ENCODE data around the gene RBM10.
A peak's percentile ranks its signal among the peaks of the same experiment; 100 is the strongest.

Gene RBM10

GRCh38 chrX:47215291-47215900 lies 70.4 kb downstream of the RBM10 start:
- no peak overlapping the region for H3K4me2 ChIP-seq (ENCODE audit: low read depth, low read length, poor library complexity, severe bottlenecking)
- no peaks in the 10 kb centered on the region for H3K36me3 ChIP-seq (ENCODE audit: low read length)
- no peaks in the 10 kb centered on the region; the same call in 1 of the 2 replicates for H4K20me1 ChIP-seq (ENCODE audit: low read depth, low read length)
- H2AFZ ChIP-seq (ENCODE audit: low read depth, low read length, severe bottlenecking): no peak overlapping the region
- H3F3A ChIP-seq (ENCODE audit: insufficient read depth): peaks cover 15% of the 10 kb centered on the region
- no peak overlapping the region for H3K27ac ChIP-seq (ENCODE audit: low read depth, low read length)
- H3K4me3 ChIP-seq (ENCODE audit: insufficient read depth, low read length, poor library complexity, severe bottlenecking): no peak overlapping the region
- H3K9ac ChIP-seq (ENCODE audit: low read length): no peak overlapping the region
- H3K9me3 ChIP-seq (ENCODE audit: insufficient read depth, low read length): no peaks in the 10 kb centered on the region
- H3K9me2 ChIP-seq (replicated peaks; ENCODE audit: insufficient read depth, low read length): no peaks in the 10 kb centered on the region
- H3K27me3 ChIP-seq (ENCODE audit: low read length): no peaks in the 10 kb centered on the region
- peaks cover 19% of the 10 kb centered on the region for H3K79me2 ChIP-seq (ENCODE audit: insufficient read depth, low read length)
- TF ChIP-seq EZH2phosphoT487 (conservative IDR thresholded peaks at IDR 0.05; ENCODE audit: low read length) (no peak), CTCF (IDR thresholded peaks at IDR 0.05; ENCODE audit: insufficient read depth, low read length, poor library complexity, severe bottlenecking) (no peak)

- no peak overlapping the region for H3K4me2 ChIP-seq (ENCODE audit: low read depth, low read length, poor library complexity, severe bottlenecking)
- H3K27ac ChIP-seq (ENCODE audit: low read depth, low read length): peak overlapping the region; percentile 58; the same call in 1 of the 2 replicates
- no peak overlapping the region for H3K9ac ChIP-seq (ENCODE audit: low read length)
These were observed 71.4 kb downstream of the RBM10 start for GRCh38 chrX:47216393-47216925.

GRCh38 chrX:47217121-47217851 lies 72.3 kb downstream of the RBM10 start:
- H4K20me1 ChIP-seq (ENCODE audit: low read depth, low read length): peaks cover 5% of the 10 kb centered on the region; the same call in 1 of the 2 replicates
- no peaks in the 10 kb centered on the region for H3K9me3 ChIP-seq (ENCODE audit: insufficient read depth, low read length)
- H3K9me2 ChIP-seq (replicated peaks; ENCODE audit: insufficient read depth, low read length): no peaks in the 10 kb centered on the region
- no peaks in the 10 kb centered on the region for H3K36me3 ChIP-seq (ENCODE audit: low read length)
- peaks cover 15% of the 10 kb centered on the region for H3F3A ChIP-seq (ENCODE audit: insufficient read depth)
- peaks cover 37% of the 10 kb centered on the region for H3K79me2 ChIP-seq (ENCODE audit: insufficient read depth, low read length)
- peak overlapping the region; percentile 41 for H3K4me3 ChIP-seq (ENCODE audit: insufficient read depth, low read length, poor library complexity, severe bottlenecking)
- TF ChIP-seq CTCF (IDR thresholded peaks at IDR 0.05; ENCODE audit: insufficient read depth, low read length, poor library complexity, severe bottlenecking) (no peak), EZH2phosphoT487 (conservative IDR thresholded peaks at IDR 0.05; ENCODE audit: low read length) (no peak)
- H3K9ac ChIP-seq (ENCODE audit: low read length): peak overlapping the region; percentile 30; the same call in 1 of the 2 replicates
- H3K27me3 ChIP-seq (ENCODE audit: low read length): no peaks in the 10 kb centered on the region
- H3K4me2 ChIP-seq (ENCODE audit: low read depth, low read length, poor library complexity, severe bottlenecking): peak overlapping the region; percentile 60
- H3K27ac ChIP-seq (ENCODE audit: low read depth, low read length): peak overlapping the region; percentile 58
- H2AFZ ChIP-seq (ENCODE audit: low read depth, low read length, severe bottlenecking): no peak overlapping the region

More at GRCh38 chrX:47216393-47216925, 71.4 kb downstream of the RBM10 start:
- H3K9me2 ChIP-seq (replicated peaks; ENCODE audit: insufficient read depth, low read length): no peaks in the 10 kb centered on the region
- H3K79me2 ChIP-seq (ENCODE audit: insufficient read depth, low read length): peaks cover 29% of the 10 kb centered on the region
- TF ChIP-seq EZH2phosphoT487 (conservative IDR thresholded peaks at IDR 0.05; ENCODE audit: low read length): no peak
- TF ChIP-seq CTCF (IDR thresholded peaks at IDR 0.05; ENCODE audit: insufficient read depth, low read length, poor library complexity, severe bottlenecking): no peak
- peaks cover 15% of the 10 kb centered on the region for H3F3A ChIP-seq (ENCODE audit: insufficient read depth)
- peaks cover 5% of the 10 kb centered on the region; the same call in 1 of the 2 replicates for H4K20me1 ChIP-seq (ENCODE audit: low read depth, low read length)
- no peak overlapping the region for H3K4me3 ChIP-seq (ENCODE audit: insufficient read depth, low read length, poor library complexity, severe bottlenecking)
- H3K36me3 ChIP-seq (ENCODE audit: low read length): no peaks in the 10 kb centered on the region
- no peak overlapping the region for H2AFZ ChIP-seq (ENCODE audit: low read depth, low read length, severe bottlenecking)
- no peaks in the 10 kb centered on the region for H3K9me3 ChIP-seq (ENCODE audit: insufficient read depth, low read length)
- no peaks in the 10 kb centered on the region for H3K27me3 ChIP-seq (ENCODE audit: low read length)

Data from SU-DHL-6 (cell line).